ENCODE measurements around the gene TOB1. TPM values are rescaled to one million over a fixed set of nuclear protein-coding genes. Genes with fewer than 3 reads are reported as not detected.

The TOB1 gene
- total RNA-seq, 4 donors from 2014 or later: 130 to 156 (median 142) TPM

DNA sequence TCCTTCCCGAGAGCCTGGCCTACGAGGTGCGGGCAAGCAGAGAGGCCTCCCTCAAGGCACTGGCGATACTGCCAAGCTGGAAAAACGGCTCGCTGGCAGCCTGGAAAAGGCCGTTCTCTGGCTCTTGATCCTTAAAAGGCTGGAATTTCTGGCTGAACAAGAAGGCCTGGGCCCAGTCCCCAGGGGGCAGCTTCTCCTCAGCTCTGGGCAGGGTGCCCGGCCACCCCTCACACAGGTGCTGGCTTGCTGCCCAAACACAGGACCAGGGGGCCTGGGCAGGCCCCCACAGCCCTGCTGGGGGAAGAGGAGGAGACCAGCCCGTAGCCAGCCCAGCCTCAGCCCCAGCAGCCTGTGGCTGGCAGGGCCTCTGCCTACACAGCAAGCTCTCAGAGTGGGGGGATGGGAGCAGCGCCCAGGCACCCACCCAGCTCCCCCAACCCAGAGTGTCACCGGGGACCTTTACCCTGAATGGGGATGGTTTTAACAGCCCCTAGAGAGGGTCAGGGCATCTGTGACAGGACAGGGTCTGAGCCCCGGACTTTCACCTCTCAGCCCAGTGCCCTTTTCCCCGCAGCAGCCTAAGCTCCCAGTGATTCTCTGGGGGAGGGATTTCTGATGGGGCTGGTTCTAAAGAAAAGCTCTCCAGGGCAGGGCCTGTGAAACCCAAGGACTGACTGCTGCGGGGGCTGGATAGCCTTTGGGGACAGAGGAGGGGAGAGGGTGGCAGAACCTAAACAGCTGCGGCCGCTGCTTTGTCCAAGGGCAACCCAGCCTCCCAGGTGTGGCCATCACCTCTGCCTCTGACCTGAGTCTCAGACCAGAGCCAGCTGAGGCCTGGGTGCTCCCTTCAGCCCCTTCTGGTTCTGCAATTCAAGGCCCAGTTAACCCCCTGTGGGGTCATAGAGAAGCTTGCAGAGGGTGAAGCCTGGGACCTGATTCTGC is 38.6 kb upstream of the TOB1 start:
- DNase-seq (ENCODE audit: low spot score in 2 of 2): peak; percentile 33 to 91
- WGBS, 2 donors: 41 to 51% methylated on average over 14 of the region's 16 CpGs
- TF ChIP-seq, protein P1, sequence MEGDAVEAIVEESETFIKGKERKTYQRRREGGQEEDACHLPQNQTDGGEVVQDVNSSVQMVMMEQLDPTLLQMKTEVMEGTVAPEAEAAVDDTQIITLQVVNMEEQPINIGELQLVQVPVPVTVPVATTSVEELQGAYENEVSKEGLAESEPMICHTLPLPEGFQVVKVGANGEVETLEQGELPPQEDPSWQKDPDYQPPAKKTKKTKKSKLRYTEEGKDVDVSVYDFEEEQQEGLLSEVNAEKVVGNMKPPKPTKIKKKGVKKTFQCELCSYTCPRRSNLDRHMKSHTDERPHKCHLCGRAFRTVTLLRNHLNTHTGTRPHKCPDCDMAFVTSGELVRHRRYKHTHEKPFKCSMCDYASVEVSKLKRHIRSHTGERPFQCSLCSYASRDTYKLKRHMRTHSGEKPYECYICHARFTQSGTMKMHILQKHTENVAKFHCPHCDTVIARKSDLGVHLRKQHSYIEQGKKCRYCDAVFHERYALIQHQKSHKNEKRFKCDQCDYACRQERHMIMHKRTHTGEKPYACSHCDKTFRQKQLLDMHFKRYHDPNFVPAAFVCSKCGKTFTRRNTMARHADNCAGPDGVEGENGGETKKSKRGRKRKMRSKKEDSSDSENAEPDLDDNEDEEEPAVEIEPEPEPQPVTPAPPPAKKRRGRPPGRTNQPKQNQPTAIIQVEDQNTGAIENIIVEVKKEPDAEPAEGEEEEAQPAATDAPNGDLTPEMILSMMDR (IDR thresholded peaks at IDR 0.05): no peak
- TF ChIP-seq POLR2A (IDR thresholded peaks at IDR 0.05): no peak
- intact Hi-C loops (cut with DNase I; ENCODE audit: low total_unique reads): no loop called here
- H3K4me3 ChIP-seq (ENCODE audit: low read depth, poor library complexity, severe bottlenecking): no peak overlapping the region

DNA sequence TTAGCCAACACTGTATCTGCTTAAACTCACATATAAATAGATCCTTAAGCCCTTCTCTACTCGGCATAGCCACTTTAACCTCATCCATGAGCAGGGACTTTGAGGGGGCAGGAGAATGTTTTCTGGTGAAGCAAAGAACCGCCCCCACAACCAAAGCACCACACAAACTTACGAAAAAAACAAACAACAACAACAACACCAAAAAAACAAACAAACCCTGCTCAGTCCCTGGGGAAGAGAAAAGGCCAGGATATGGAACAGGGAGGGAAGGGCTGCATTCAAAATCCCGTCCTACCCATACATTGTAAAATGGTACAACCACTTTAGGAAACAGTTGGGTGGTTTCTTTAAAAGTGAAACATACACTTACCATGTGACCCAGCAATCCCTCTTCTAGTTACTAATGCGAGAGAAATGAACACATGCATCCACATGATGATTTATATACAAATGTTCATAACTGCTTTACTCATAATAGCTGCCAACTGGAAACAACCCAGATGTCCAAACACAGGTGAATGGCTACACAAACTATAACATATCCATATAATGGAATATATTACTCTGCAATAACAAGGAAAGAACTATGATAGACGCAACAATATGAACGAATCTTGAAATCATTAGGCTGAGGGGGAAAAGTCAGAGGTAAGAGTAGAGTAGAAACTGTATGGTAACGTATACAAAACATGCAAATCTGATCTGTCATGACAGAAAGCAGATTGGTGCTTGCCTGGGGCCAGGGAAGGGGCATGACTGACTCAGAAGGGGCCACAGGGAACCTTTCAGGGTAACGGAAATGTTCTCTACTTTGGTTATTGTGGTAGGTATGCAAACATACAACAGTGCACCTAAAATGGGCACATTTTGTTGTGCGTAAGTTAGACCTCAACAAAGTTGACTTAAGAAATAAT is 37.7 kb upstream of the TOB1 start:
- intact Hi-C loops (cut with DNase I; ENCODE audit: low total_unique reads): no loop called here
- TF ChIP-seq, protein P1 (IDR thresholded peaks at IDR 0.05): no peak
- TF ChIP-seq POLR2A (IDR thresholded peaks at IDR 0.05): no peak
- no peak for DNase-seq (ENCODE audit: low spot score in 2 of 2)
- 51 to 60% methylated on average over 10 of the region's 10 CpGs for WGBS, 2 donors
- H3K4me3 ChIP-seq (ENCODE audit: low read depth, poor library complexity, severe bottlenecking): no peak overlapping the region

DNA sequence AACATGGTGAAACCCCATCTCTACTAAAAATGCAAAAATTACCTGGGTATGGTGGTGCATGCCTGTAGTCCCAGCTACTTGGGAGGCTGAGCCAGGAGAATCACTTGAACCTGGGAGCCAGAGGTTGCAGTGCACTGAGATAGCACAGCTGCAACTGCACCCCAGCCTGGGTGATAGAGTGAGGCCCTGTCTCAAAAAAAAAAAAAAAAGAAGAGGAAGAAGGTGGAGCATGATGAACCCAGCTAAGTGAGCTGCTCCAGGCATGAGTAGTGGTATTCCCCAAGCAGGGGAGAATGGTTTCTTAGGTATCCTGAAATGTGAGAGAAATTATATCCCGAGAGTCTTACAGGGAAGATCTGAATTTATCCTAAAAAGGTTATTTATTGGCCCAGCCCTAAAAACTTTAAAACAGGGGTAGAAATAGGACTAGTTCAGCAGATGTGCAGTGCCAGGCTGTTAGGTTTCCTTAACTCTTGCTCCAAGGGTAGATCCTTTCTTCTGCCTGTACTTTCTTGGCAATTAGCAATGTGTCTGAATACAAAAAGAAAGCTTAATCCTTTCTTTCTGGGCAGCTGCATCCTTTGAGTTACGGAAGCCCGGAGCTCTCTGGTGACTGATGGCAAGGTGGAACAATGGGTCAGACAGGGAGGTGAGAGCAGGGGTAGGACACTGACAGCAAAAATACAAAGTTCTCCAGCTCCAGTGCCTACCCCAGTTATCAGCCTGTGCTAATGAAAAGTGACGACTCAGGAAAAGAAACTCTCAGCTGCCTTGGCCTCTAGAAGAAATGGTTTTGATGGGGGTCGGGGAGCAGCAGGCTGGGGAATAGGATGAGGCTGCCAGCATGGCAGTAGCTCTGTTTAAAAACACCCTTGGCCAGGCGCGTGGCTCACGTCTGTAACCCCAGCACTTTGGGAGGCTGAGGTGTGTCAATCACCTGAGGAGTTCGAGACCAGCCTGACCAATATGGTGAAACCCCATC is 36.5 kb upstream of the TOB1 start:
- intact Hi-C loops (cut with DNase I; ENCODE audit: low total_unique reads): no loop called here
- no peak for DNase-seq (ENCODE audit: low spot score in 2 of 2)
- 76 to 83% methylated on average over 9 of the region's 9 CpGs for WGBS, 2 donors
- no peak overlapping the region for H3K4me3 ChIP-seq (ENCODE audit: low read depth, poor library complexity, severe bottlenecking)
- TF ChIP-seq, protein P1 (IDR thresholded peaks at IDR 0.05): no peak
- TF ChIP-seq POLR2A (IDR thresholded peaks at IDR 0.05): no peak

DNA sequence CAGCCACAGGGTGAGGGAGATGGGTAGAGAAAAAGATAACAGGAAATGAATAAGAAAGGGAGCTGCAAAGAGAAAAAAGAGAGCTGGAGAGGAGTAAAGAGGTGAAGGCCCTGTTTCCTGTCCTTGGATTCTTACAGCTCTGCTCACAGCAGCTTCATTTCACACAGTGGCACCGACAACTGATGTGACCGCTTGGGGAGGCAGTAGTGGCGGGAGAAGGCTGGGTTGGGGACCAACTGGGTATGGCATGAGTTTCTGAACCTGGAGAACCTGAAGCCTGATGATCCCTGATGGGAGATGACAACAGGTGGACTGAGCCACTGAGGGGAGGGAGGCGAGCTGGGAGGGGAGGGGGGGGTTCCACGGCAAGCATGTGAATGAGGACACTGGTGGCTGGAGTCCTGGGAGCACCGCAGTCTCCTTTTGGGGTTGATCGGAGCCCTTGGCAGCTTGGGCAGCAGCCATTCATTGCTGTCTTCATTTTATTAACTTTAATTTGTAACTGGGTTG is 34.3 kb upstream of the TOB1 start:
- no peak for DNase-seq (ENCODE audit: low spot score in 2 of 2)
- WGBS, 2 donors: 89 to 95% methylated on average over 7 of the region's 7 CpGs
- TF ChIP-seq, protein P1 (IDR thresholded peaks at IDR 0.05): no peak
- TF ChIP-seq POLR2A (IDR thresholded peaks at IDR 0.05): no peak
- intact Hi-C loops (cut with DNase I; ENCODE audit: low total_unique reads): no loop called here
- H3K4me3 ChIP-seq (ENCODE audit: low read depth, poor library complexity, severe bottlenecking): no peak overlapping the region
